ENCODE data around the gene FLT3.

DNA sequence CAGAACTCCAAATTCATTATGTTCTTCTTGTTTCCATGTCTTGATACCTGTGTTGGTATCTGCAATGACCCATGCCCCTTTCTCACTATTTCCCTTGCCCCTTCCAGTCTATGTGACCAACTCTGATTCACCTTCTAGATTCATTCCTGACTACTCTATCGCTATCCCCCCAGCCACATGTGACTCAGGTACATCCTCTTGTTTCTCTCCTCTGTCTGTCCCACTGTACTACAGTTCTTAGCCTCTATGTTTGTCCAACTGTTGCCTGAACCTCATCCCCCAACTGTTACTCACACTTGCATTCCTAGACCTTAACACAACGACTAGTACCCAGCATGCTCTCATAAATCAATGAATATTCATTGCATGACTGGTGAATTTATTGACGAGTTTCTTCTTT is 10.0 kb upstream of the FLT3 start:
- TF ChIP-seq CEBPB (IDR thresholded peaks at IDR 0.05) (no peak), POLR2A (IDR thresholded peaks at IDR 0.05; ENCODE audit: low read length) (no peak)

All from A549 (cell line).